Suprapubic skin (tissue), 4 donors: Measurements from ENCODE around the gene PITPNM3. TPM values are rescaled to one million over a fixed set of nuclear protein-coding genes. Genes with fewer than 3 reads are reported as not detected.

ENCODE experiments used
- DNase-seq, 2 donors: peaks; one replicate each; pipeline ENCODE4 v3.0.0-alpha.2; 2019; ENCODE audit warnings: low spot score in 2 of 2
- H3K27ac ChIP-seq: fragments of 200-600 bp; sonication (generic); one replicate; pipeline ENCODE4 v1.5.1; 2019
- H3K27me3 ChIP-seq: fragments of 200-600 bp; sonication (generic); one replicate; pipeline ENCODE4 v1.5.1; 2019
- H3K36me3 ChIP-seq: fragments of 200-600 bp; sonication (generic); one replicate; pipeline ENCODE4 v1.5.1; 2019
- H3K4me1 ChIP-seq: fragments of 200-600 bp; sonication (generic); one replicate; pipeline ENCODE4 v1.5.1; 2019
- H3K4me3 ChIP-seq: fragments of 200-600 bp; sonication (generic); one replicate; pipeline ENCODE4 v1.5.1; 2019; ENCODE audit warnings: mild to moderate bottlenecking
- H3K9me3 ChIP-seq: fragments of 200-600 bp; sonication (generic); one replicate; pipeline ENCODE4 v1.5.1; 2019
- CTCF ChIP-seq, 2 donors: fragments of 200-600 bp in 1 of 2; fragments of 450-650 bp in 1 of 2; sonication (generic) in 1 of 2; IDR thresholded peaks; one replicate each; pipeline ENCODE4 v1.5.1; 2016 to 2019; ENCODE audit warnings: antibody characterized with exemption in 2 of 2, mild to moderate bottlenecking in 1 of 2, moderate library complexity in 1 of 2
- EP300 ChIP-seq: sonication (generic); formaldehyde crosslinking; IDR thresholded peaks from one replicate; pipeline ENCODE4 v1.6.1; 2017; ENCODE audit warnings: antibody characterized with exemption
- POLR2A ChIP-seq, 2 donors: fragments of 450-650 bp; IDR thresholded peaks; one replicate each; pipeline ENCODE4 v1.6.1; 2017; ENCODE audit warnings: antibody characterized with exemption in 2 of 2, mild to moderate bottlenecking in 2 of 2, moderate library complexity in 2 of 2
- POLR2AphosphoS5 ChIP-seq, 3 donors: sonication (generic); formaldehyde crosslinking; IDR thresholded peaks; one replicate each; pipeline ENCODE4 v1.6.1; 2017; ENCODE audit warnings: antibody characterized with exemption in 3 of 3
- WGBS: methylation state at CpG from one replicate; pipeline ENCODE4 v1.1.5; 2018; 5-methylcytosine and 5-hydroxymethylcytosine counted together
- total RNA-seq, 4 donors: library from RNA; depleted of rRNA; stranded (reverse); fragments of >200 nt; gene quantifications; one replicate each; pipeline ENCODE4 v1.1.0, GENCODE V29; 2016

PITPNM3 gene
- total RNA-seq, 4 donors from 2014 or later: 16.4 to 31.1 (median 19.2) TPM

GRCh38 chr17:6468051-6468790 is 88.1 kb downstream of the PITPNM3 start:
- H3K36me3 ChIP-seq: peaks cover 25% of the 10 kb centered on the region
- no peak for DNase-seq
- H3K27me3 ChIP-seq: no peaks in the 10 kb centered on the region
- H3K9me3 ChIP-seq: no peaks in the 10 kb centered on the region
- 92% methylated on average over 23 of the region's 23 CpGs for WGBS
- peaks cover 4% of the 10 kb centered on the region for H3K4me1 ChIP-seq
- no peak overlapping the region for H3K4me3 ChIP-seq
- H3K27ac ChIP-seq: no peak overlapping the region
- TF ChIP-seq POLR2A (IDR thresholded peaks at IDR 0.05): no peak
- TF ChIP-seq CTCF (IDR thresholded peaks at IDR 0.05): no peak
- no peak for TF ChIP-seq EP300

GRCh38 chr17:6467567-6467966 is 88.8 kb downstream of the PITPNM3 start:
- WGBS: 88% methylated on average over 1 of the region's 1 CpG
- Histone ChIP-seq H3K9me3 (no peaks in the 10 kb centered on the region), H3K4me1 (no peaks in the 10 kb centered on the region), H3K27me3 (no peaks in the 10 kb centered on the region), H3K27ac (no peak overlapping the region), H3K36me3 (peaks cover 30% of the 10 kb centered on the region), H3K4me3 (no peak overlapping the region)
- no peak for DNase-seq
- TF ChIP-seq CTCF (IDR thresholded peaks at IDR 0.05): no peak
- no peak for TF ChIP-seq POLR2A (IDR thresholded peaks at IDR 0.05)
- no peak for TF ChIP-seq EP300
- TF ChIP-seq POLR2AphosphoS5 (IDR thresholded peaks at IDR 0.05): no peak

GRCh38 chr17:6465206-6466003 is 91.0 kb downstream of the PITPNM3 start:
- H3K4me3 ChIP-seq: no peak overlapping the region
- H3K36me3 ChIP-seq: peaks cover 40% of the 10 kb centered on the region
- H3K27me3 ChIP-seq: no peaks in the 10 kb centered on the region
- DNase-seq: no peak
- 84% methylated on average over 19 of the region's 19 CpGs for WGBS
- H3K9me3 ChIP-seq: no peaks in the 10 kb centered on the region
- H3K27ac ChIP-seq: no peak overlapping the region
- no peak for TF ChIP-seq EP300
- no peak for TF ChIP-seq POLR2AphosphoS5 (IDR thresholded peaks at IDR 0.05)
- TF ChIP-seq POLR2A (IDR thresholded peaks at IDR 0.05): no peak
- no peak for TF ChIP-seq CTCF (IDR thresholded peaks at IDR 0.05)
- no peaks in the 10 kb centered on the region for H3K4me1 ChIP-seq

- H3K9me3 ChIP-seq: no peaks in the 10 kb centered on the region
- H3K4me3 ChIP-seq: no peak overlapping the region
- no peak for DNase-seq
- no peak overlapping the region for H3K27ac ChIP-seq
- TF ChIP-seq CTCF (IDR thresholded peaks at IDR 0.05) (no peak), EP300 (no peak), POLR2AphosphoS5 (IDR thresholded peaks at IDR 0.05) (no peak), POLR2A (IDR thresholded peaks at IDR 0.05) (no peak)
- H3K27me3 ChIP-seq: no peaks in the 10 kb centered on the region
- H3K4me1 ChIP-seq: no peaks in the 10 kb centered on the region
- 93% methylated on average over 10 of the region's 14 CpGs for WGBS
- peaks cover 40% of the 10 kb centered on the region for H3K36me3 ChIP-seq
Measured at GRCh38 chr17:6464446-6465041, 91.8 kb downstream of the PITPNM3 start.
